Measurements from ENCODE around the gene RCAN1. TPM values are rescaled to one million over a fixed set of nuclear protein-coding genes. Genes with fewer than 3 reads are reported as not detected.
A peak's percentile ranks its signal among the peaks of the same experiment; 100 is the strongest.

The RCAN1 gene
- total and polyA plus RNA-seq, 9 of the 15 experiments (the other 6 are each of a cell fraction or from before 2014, with no cell fraction given): 4.4 to 16.5 (median 12.3) TPM

- TF ChIP-seq RERE (CRISPR knock-in tag; IDR thresholded peaks at IDR 0.05; ENCODE audit: borderline replicate concordance): no peak
These were observed 34.7 kb downstream of the RCAN1 start (continued) for GRCh38 chr21:34580181-34580700.

- no peak overlapping the region for H3K4me3 ChIP-seq
- peaks cover 27% of the 10 kb centered on the region; the same call in 1 of the 2 replicates for H4K20me1 ChIP-seq (replicated peaks; ENCODE audit: control insufficient read depth, insufficient read depth, low read length)
- no peak overlapping the region for H3K4me2 ChIP-seq (ENCODE audit: insufficient read depth, low read length)
- no peaks in the 10 kb centered on the region for H3K9me3 ChIP-seq (replicated peaks; ENCODE audit: control insufficient read depth, insufficient read depth, low read depth, low read length)
- peaks cover 0 to 27% of the 10 kb centered on the region in 2 experiments; a peak in 3 of 5 replicates for H3K27me3 ChIP-seq (ENCODE audit: control insufficient read depth in 2 of 2, insufficient read depth in 2 of 2, low read length in 2 of 2)
- H3K27ac ChIP-seq (ENCODE audit: extremely low read depth, low read depth, low read length): no peak overlapping the region
- no TSS peak for BruUV-seq (replicated peaks)
- ChIA-PET POLR2A (no interaction called here), CTCF (ENCODE audit: low intra/inter-chr PET ratio) (no interaction called here)
- no peak for FAIRE-seq
- H3K9ac ChIP-seq (ENCODE audit: insufficient read depth in 1 of 2, low read depth in 2 of 2, low read length in 2 of 2): no peak overlapping the region
- intact Hi-C loops (cut with micrococcal nuclease): no loop called here
- no peak for ATAC-seq
- no peaks in the 10 kb centered on the region for H3K36me3 ChIP-seq (ENCODE audit: control insufficient read depth, insufficient read depth, low read length)
- H2AFZ ChIP-seq (ENCODE audit: low read depth, low read length): no peak overlapping the region
- TF ChIP-seq, protein P1, sequence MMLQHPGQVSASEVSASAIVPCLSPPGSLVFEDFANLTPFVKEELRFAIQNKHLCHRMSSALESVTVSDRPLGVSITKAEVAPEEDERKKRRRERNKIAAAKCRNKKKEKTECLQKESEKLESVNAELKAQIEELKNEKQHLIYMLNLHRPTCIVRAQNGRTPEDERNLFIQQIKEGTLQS (IDR thresholded peaks at IDR 0.05): peak; percentile 21; the same call in 1 of the 2 replicates
- TF ChIP-seq, protein P1 (CRISPR knock-in tag; conservative IDR thresholded peaks at IDR 0.05): no peak
- no peak for TF ChIP-seq ESRRB (CRISPR knock-in tag; IDR thresholded peaks at IDR 0.05; ENCODE audit: borderline replicate concordance)
- TF ChIP-seq CEBPG (CRISPR knock-in tag; IDR thresholded peaks at IDR 0.05): no peak
- peak in 1 of 2 experiments; percentile 72; a peak in 2 of 4 replicates for TF ChIP-seq CEBPG (tag; conservative IDR thresholded peaks at IDR 0.05 in 1 of 2, IDR thresholded peaks at IDR 0.05 in 1 of 2)
- H3K9me1 ChIP-seq (ENCODE audit: control insufficient read depth, insufficient read depth, low read length): no peaks in the 10 kb centered on the region
- no peak for DNase-seq (ENCODE audit: extremely low read depth in 1 of 4, low spot score in 3 of 4)
- WGBS (ENCODE audit: insufficient coverage, low coverage, missing lambda C conversion rate): 18% methylated on average over 1 of the region's 1 CpG
- in situ Hi-C loops (cut with MboI): no loop called here
- H3K4me1 ChIP-seq (replicated peaks in 1 of 2; ENCODE audit: control insufficient read depth in 2 of 2, insufficient read depth in 2 of 2, low read length in 2 of 2): peaks cover 0 to 8% of the 10 kb centered on the region in 2 experiments; a peak in 2 of 5 replicates
- no peaks in the 10 kb centered on the region for H3K79me2 ChIP-seq (ENCODE audit: control insufficient read depth, insufficient read depth, low read length)
These were observed 35.5 kb downstream of the RCAN1 start for GRCh38 chr21:34579411-34579810.
